Stimulated activated CD4-positive, alpha-beta T cell treated with anti-CD3 and anti-CD28 coated beads, Interleukin-4, amount 100 ng/mL, for 1 hour (primary cell): ENCODE data around the gene CEP78.
"Not testable (repeated sequence)": the region's sequence is repeated elsewhere in the genome, so short reads cannot be mapped to it uniquely, and the experiment has no call there.

ENCODE experiments used
- DNase-seq: peaks from one replicate; pipeline ENCODE4 v3.0.0-alpha.2; 2020

CEP78 gene

GRCh38 chr9:78235762-78236550 is at the start of gene CEP78:
CEP78 (plus strand) TSS chr9:78236075; CDS start chr9:78236351, 276 bp downstream.
- peak; percentile 89 for DNase-seq

- no peak for DNase-seq
These were observed 48.0 kb upstream of the CEP78 start for GRCh38 chr9:78187763-78188484.

GRCh38 chr9:78188594-78188993 is 47.3 kb upstream of the CEP78 start:
- no peak for DNase-seq

GRCh38 chr9:78189001-78189400 is 46.9 kb upstream of the CEP78 start:
- no peak for DNase-seq

GRCh38 chr9:78189461-78189860 is 46.4 kb upstream of the CEP78 start:
- no peak for DNase-seq

- no peak for DNase-seq
These were observed 43.9 kb upstream of the CEP78 start for GRCh38 chr9:78191931-78192330.

- no peak for DNase-seq
These were observed 39.6 kb upstream of the CEP78 start for GRCh38 chr9:78196258-78196657.

- DNase-seq: peak; percentile 40
These were observed 34.6 kb upstream of the CEP78 start for GRCh38 chr9:78201158-78201777.

GRCh38 chr9:78207319-78207718 is 28.6 kb upstream of the CEP78 start:
- DNase-seq: no peak

GRCh38 chr9:78207901-78208300 is 28.0 kb upstream of the CEP78 start:
- DNase-seq: no peak

- DNase-seq: no peak
These were observed 26.7 kb upstream of the CEP78 start for GRCh38 chr9:78209127-78209526.

GRCh38 chr9:78210841-78211301 is 25.0 kb upstream of the CEP78 start:
- no peak for DNase-seq

GRCh38 chr9:78212868-78213267 is 23.0 kb upstream of the CEP78 start:
- no peak for DNase-seq

- DNase-seq: no peak
These were observed 22.2 kb upstream of the CEP78 start for GRCh38 chr9:78213712-78214111.

- DNase-seq: no peak
These were observed 21.4 kb upstream of the CEP78 start for GRCh38 chr9:78214492-78214891.

GRCh38 chr9:78215706-78216105 is 20.2 kb upstream of the CEP78 start:
- DNase-seq: no peak

- no peak for DNase-seq
These were observed 17.0 kb upstream of the CEP78 start for GRCh38 chr9:78218890-78219289.

- DNase-seq: no peak
These were observed 14.4 kb upstream of the CEP78 start for GRCh38 chr9:78221425-78221824.

- not testable (repeated sequence) for DNase-seq
These were observed 14.0 kb upstream of the CEP78 start for GRCh38 chr9:78221841-78222240.

- no peak for DNase-seq
These were observed 5.1 kb upstream of the CEP78 start for GRCh38 chr9:78230761-78231160.

- not testable (repeated sequence) for DNase-seq
These were observed 3.4 kb upstream of the CEP78 start for GRCh38 chr9:78232471-78232870.

GRCh38 chr9:78234810-78235209 is 1.1 kb upstream of the CEP78 start:
- DNase-seq: no peak

GRCh38 chr9:78235256-78235761 is 566 bp upstream of the CEP78 start:
- DNase-seq: no peak

GRCh38 chr9:78236551-78236910 is 656 bp downstream of the CEP78 start:
- DNase-seq: no peak
